ENCODE data around the gene MAB21L3. TPM values are rescaled to one million over a fixed set of nuclear protein-coding genes. Genes with fewer than 3 reads are reported as not detected.

Gene MAB21L3
- total and polyA plus RNA-seq, 2 of the 13 experiments (the other 11 are each of a cell fraction or from before 2014, with no cell fraction given): 0.55 to 4.1 TPM

DNA sequence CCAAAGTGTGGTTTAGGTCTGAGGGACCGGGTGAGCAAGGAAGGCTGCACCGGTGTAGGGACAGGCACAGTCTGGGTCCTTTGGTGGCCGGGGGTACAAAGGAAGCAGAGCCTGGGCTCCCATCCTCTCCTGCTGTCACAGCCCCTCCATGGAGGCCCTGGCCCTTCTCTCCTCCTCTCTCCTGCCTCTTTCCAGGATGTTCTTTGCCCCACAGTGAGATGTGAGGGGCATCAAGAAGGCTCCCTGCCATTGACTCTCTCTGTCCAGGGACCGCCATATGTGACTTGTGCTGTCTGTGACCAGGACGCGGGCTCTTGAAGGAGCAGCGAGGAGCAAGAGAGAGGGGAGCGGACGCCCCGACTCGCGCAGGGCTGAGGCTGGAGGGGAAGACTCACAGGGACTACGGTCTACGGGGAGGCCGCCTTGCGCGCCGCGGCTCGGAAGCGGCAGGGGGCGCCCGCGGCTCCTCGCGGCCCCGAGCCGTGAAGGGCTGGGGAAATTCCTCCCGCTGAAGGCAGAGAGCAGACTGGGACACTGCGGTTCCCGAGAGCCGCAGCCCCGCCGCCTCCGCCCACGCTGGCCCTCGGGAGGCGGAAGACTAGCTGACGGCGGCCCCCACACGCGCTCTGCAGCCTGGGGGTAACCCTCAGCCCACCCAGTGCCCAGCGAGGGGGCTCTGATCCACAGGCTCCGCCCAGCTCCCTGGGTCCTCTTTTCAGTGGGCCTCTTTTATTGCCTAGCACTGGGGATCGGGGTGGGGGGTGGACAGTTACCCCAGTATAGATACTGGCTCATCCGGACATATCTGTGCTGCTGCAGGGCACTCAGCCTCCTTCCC is 40.8 kb downstream of the MAB21L3 start (continued):
- TF ChIP-seq ZNF614 (CRISPR knock-in tag; IDR thresholded peaks at IDR 0.05; ENCODE audit: borderline replicate concordance) (no peak), FOXO4 (CRISPR knock-in tag; conservative IDR thresholded peaks at IDR 0.05) (no peak)

DNA sequence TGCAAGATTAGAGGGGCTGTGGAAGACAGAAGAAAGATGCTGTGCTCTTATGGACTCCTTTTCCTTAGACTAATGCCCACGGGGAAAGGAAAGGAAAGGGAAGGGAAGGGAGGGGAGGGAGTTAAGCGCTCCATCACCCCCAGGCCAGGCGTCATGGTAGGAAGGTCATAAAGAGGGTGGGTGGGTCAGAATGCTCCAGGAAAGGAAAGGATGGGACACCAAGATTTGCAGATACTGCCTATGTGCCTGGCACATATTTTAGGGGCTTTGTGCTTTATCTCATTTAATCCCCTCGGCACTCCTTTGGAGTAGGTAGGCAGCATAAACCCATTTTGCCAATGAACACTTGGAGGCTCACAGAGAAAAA is 41.4 kb downstream of the MAB21L3 start:
- intact Hi-C loops (cut with micrococcal nuclease; ENCODE audit: unreplicated experiment): loop anchor here (5.0 kb wide), 2 partner anchors 225 to 335 kb away; no protein-coding TSS in a partner anchor
- in situ Hi-C loops (cut with HindIII; ENCODE audit: extremely low pct_ligation_motif_present, low pct_unique_long_range_greater_than_20kb): loop anchor here (25.0 kb wide), 1 partner anchor 110 kb away; no protein-coding TSS in a partner anchor
- Histone ChIP-seq H3K27me3 (ENCODE audit: control insufficient read depth in 1 of 2, insufficient read depth in 2 of 2, low read length in 2 of 2) (peaks cover 0 to 2% of the 10 kb centered on the region in 2 experiments; a peak in 1 of 5 replicates), H3K79me2 (ENCODE audit: insufficient read depth, low read length) (no peaks in the 10 kb centered on the region), H3K36me3 (replicated peaks in 1 of 2; ENCODE audit: control insufficient read depth in 1 of 2, insufficient read depth in 2 of 2, low read length in 2 of 2) (no peaks in the 10 kb centered on the region), H3K4me3 (replicated peaks in 1 of 3; ENCODE audit: insufficient read depth in 1 of 3, low read depth in 2 of 3, low read length in 3 of 3) (peak overlapping the region; percentile 44 to 69 (median 54); a peak in 5 of 6 replicates), H3K27ac (ENCODE audit: extremely low read length, insufficient read depth, low read length) (peak overlapping the region; percentile 87), H3K4me2 (ENCODE audit: low read depth, low read length) (peak overlapping the region; percentile 80), H3K9ac (ENCODE audit: insufficient read depth, low read depth, low read length) (peak overlapping the region; percentile 71), H4K20me1 (ENCODE audit: insufficient read depth, low read length) (no peaks in the 10 kb centered on the region), H3K9me3 (ENCODE audit: low read length) (no peaks in the 10 kb centered on the region), H3K4me1 (ENCODE audit: insufficient read depth, low read length) (peaks cover 58% of the 10 kb centered on the region), H2AFZ (ENCODE audit: low read length) (no peak overlapping the region)
- TF ChIP-seq PCBP1 (IDR thresholded peaks at IDR 0.05; ENCODE audit: borderline replicate concordance, low read depth, low read length) (peak; percentile 82; the same call in 1 of the 2 replicates), HNRNPK (IDR thresholded peaks at IDR 0.05; ENCODE audit: low read depth, low read length, poor library complexity, severe bottlenecking) (peak; percentile 85), ZNF605 (CRISPR knock-in tag; IDR thresholded peaks at IDR 0.05) (no peak), MTA1 (CRISPR knock-in tag; IDR thresholded peaks at IDR 0.05; ENCODE audit: borderline replicate concordance) (no peak), MEF2D (CRISPR knock-in tag; IDR thresholded peaks at IDR 0.05) (no peak), PCBP2 (optimal IDR thresholded peaks at IDR 0.05; ENCODE audit: low read depth, low read length, poor library complexity, severe bottlenecking) (peak; percentile 83), KMT2A (CRISPR knock-in tag; IDR thresholded peaks at IDR 0.05) (no peak)
- 6% methylated on average over 4 of the region's 4 CpGs for WGBS (ENCODE audit: low lambda C conversion rate)
- CTCF ChIA-PET (ENCODE audit: low intra/inter-chr PET ratio, low total read pairs): interaction anchor here (1.6 kb wide), 1 partner anchor 347 kb away, joined by 4 read pairs; no protein-coding TSS in a partner anchor
- no peak for DNase-seq (ENCODE audit: low spot score)
- peak; percentile 17 for ATAC-seq
- POLR2A ChIA-PET: interaction anchor here (1.0 to 2.7 kb wide), 7 partner anchors 10 to 323 kb away, joined by 3 to 10 read pairs (median 5); partner anchors contain the start of gene ATP1A1
- no TSS peak for BruUV-seq (replicated peaks)
- FAIRE-seq: no peak
